ENCODE measurements around the gene IREB2. TPM values are rescaled to one million over a fixed set of nuclear protein-coding genes. Genes with fewer than 3 reads are reported as not detected.
A peak's percentile ranks its signal among the peaks of the same experiment; 100 is the strongest.

Gene IREB2
- total RNA-seq, 1 experiment from 2014 or later, result 89.5 TPM

DNA sequence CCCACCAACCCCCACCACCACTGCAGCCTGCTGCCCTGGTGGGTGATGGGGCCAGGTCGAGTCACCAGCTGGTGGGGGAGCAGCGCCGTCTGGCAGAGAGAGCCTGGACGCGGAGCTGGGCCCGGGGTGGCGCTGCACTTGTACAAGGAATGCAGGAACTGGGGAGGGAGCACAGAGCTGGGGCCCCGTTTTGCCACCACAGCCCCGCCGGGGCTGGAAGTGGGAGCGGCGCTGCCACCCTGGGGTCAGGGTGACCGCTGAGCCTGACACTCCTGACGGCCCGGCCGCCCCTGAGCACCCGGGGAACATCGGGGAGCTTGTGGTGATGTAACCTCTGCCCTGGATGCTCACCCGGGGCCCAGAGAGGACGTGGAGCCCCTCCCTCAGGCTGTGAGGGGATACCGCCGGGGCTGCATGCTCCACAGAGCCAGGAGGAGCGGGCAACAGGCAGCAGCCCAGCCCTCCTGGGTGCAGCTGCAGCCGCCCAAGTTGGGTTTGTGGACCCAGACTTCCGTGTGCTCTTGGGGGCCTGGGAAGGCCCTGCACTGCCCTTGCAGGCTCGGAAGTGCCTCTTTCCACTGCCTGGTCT is 32.6 kb upstream of the IREB2 start:
- H3K27me3 Mint-ChIP-seq (ENCODE audit: low read depth), result no peaks in the 10 kb centered on the region

DNA sequence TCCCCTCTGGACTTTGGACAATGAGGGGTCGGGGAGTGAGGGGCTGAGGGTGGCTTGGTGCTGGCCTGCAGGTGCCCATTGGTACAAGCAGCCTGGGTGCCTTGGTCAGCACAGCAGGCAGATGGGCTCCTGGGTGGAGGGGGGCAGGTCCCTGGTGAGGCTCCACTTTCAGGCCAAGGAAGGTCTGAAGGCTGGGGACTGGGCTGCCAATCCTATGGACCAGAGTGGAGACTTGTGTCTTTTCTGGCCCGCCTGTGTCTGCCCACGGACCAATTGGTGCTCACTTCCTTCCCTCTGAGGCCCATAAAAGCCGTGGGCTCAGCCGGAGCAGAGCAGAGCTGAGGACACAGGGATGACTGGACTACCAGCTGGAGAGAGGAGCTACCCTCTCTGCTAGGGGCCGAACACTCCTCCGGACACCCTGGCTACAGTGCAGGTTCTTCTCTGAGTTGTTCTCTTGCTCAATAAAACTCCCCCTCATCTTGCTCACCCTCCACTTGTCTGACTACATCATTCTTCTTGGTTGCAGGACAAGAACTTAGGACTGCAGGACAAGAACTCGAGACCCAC is 31.9 kb upstream of the IREB2 start:
- Mint-ChIP-seq H3K36me3 (no peaks in the 10 kb centered on the region), H3K27ac (no peak overlapping the region), H3K9me3 (no peaks in the 10 kb centered on the region), H3K27me3 (ENCODE audit: low read depth) (no peaks in the 10 kb centered on the region), H3K4me1 (0 out of 2 replicates have a peak, but pooled peaks cover 6% of the 10 kb centered on the region), H3K4me3 (no peak overlapping the region)
- ChIA-PET CTCF (interaction anchor here (0.8 to 4.7 kb wide), 7 partner anchors 9 to 90 kb away, joined by 3 to 25 read pairs (median 6); no protein-coding TSS in a partner anchor), POLR2A (interaction anchor here (0.8 kb wide), 1 partner anchor 14 kb away, joined by 3 read pairs; no protein-coding TSS in a partner anchor)
- ATAC-seq (no peak), DNase-seq (ENCODE audit: low spot score) (no peak)
- TF ChIP-seq RORB (CRISPR knock-in tag; IDR thresholded peaks at IDR 0.05), result no peak
- no peak for TF ChIP-seq HMGA2 (CRISPR knock-in tag; IDR thresholded peaks at IDR 0.05)
- no peak for TF ChIP-seq FOXK1 (CRISPR knock-in tag; IDR thresholded peaks at IDR 0.05)
- no peak for TF ChIP-seq ZNF121 (CRISPR knock-in tag; IDR thresholded peaks at IDR 0.05)

More for the DNA sequence above, 32.6 kb upstream of the IREB2 start:
- peak; percentile 79 for ATAC-seq
- Mint-ChIP-seq H3K36me3 (no peaks in the 10 kb centered on the region), H3K27ac (no peak overlapping the region), H3K4me3 (peak overlapping the region; percentile 25; the same call in 1 of the 2 replicates), H3K4me1 (0 out of 2 replicates have a peak, but pooled peaks cover 6% of the 10 kb centered on the region), H3K9me3 (no peaks in the 10 kb centered on the region)
- POLR2A ChIA-PET, result interaction anchor here (0.8 to 1.0 kb wide), 2 partner anchors 13 to 32 kb away, joined by 3 to 5 read pairs; partner anchors contain the start of gene IREB2
- TF ChIP-seq JUN (CRISPR knock-in tag; IDR thresholded peaks at IDR 0.05) (no peak), NR2C2 (CRISPR knock-in tag; IDR thresholded peaks at IDR 0.05) (no peak), ZNF138 (CRISPR knock-in tag; conservative IDR thresholded peaks at IDR 0.05) (0 out of 2 replicates have a peak, but pooled peaks have one; percentile 24), FOXJ3 (CRISPR knock-in tag; IDR thresholded peaks at IDR 0.05; ENCODE audit: borderline replicate concordance) (no peak), EMX1 (CRISPR knock-in tag; IDR thresholded peaks at IDR 0.05) (no peak), TEAD1 (CRISPR knock-in tag; IDR thresholded peaks at IDR 0.05) (no peak), ZNF671 (CRISPR knock-in tag; IDR thresholded peaks at IDR 0.05) (no peak), TCF7 (CRISPR knock-in tag; IDR thresholded peaks at IDR 0.05; ENCODE audit: low read depth) (no peak), ZBTB21 (CRISPR knock-in tag; IDR thresholded peaks at IDR 0.05; ENCODE audit: borderline replicate concordance) (no peak), NFE2L1 (CRISPR knock-in tag; IDR thresholded peaks at IDR 0.05) (no peak), ZNF263 (CRISPR knock-in tag; IDR thresholded peaks at IDR 0.05; ENCODE audit: low read depth) (0 out of 2 replicates have a peak, but pooled peaks have one; percentile 3), ZNF232 (CRISPR knock-in tag; IDR thresholded peaks at IDR 0.05) (no peak), FOXK1 (CRISPR knock-in tag; IDR thresholded peaks at IDR 0.05) (no peak), NR3C1 (CRISPR knock-in tag; conservative IDR thresholded peaks at IDR 0.05; ENCODE audit: low read depth) (no peak)
- TF ChIP-seq, protein P1, sequence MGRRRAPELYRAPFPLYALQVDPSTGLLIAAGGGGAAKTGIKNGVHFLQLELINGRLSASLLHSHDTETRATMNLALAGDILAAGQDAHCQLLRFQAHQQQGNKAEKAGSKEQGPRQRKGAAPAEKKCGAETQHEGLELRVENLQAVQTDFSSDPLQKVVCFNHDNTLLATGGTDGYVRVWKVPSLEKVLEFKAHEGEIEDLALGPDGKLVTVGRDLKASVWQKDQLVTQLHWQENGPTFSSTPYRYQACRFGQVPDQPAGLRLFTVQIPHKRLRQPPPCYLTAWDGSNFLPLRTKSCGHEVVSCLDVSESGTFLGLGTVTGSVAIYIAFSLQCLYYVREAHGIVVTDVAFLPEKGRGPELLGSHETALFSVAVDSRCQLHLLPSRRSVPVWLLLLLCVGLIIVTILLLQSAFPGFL (CRISPR knock-in tag; IDR thresholded peaks at IDR 0.05; ENCODE audit: borderline replicate concordance), result no peak
- TF ChIP-seq, protein P2, sequence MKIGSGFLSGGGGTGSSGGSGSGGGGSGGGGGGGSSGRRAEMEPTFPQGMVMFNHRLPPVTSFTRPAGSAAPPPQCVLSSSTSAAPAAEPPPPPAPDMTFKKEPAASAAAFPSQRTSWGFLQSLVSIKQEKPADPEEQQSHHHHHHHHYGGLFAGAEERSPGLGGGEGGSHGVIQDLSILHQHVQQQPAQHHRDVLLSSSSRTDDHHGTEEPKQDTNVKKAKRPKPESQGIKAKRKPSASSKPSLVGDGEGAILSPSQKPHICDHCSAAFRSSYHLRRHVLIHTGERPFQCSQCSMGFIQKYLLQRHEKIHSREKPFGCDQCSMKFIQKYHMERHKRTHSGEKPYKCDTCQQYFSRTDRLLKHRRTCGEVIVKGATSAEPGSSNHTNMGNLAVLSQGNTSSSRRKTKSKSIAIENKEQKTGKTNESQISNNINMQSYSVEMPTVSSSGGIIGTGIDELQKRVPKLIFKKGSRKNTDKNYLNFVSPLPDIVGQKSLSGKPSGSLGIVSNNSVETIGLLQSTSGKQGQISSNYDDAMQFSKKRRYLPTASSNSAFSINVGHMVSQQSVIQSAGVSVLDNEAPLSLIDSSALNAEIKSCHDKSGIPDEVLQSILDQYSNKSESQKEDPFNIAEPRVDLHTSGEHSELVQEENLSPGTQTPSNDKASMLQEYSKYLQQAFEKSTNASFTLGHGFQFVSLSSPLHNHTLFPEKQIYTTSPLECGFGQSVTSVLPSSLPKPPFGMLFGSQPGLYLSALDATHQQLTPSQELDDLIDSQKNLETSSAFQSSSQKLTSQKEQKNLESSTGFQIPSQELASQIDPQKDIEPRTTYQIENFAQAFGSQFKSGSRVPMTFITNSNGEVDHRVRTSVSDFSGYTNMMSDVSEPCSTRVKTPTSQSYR (CRISPR knock-in tag; IDR thresholded peaks at IDR 0.05), result no peak
- TF ChIP-seq, protein P3, sequence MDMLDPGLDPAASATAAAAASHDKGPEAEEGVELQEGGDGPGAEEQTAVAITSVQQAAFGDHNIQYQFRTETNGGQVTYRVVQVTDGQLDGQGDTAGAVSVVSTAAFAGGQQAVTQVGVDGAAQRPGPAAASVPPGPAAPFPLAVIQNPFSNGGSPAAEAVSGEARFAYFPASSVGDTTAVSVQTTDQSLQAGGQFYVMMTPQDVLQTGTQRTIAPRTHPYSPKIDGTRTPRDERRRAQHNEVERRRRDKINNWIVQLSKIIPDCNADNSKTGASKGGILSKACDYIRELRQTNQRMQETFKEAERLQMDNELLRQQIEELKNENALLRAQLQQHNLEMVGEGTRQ (CRISPR knock-in tag; IDR thresholded peaks at IDR 0.05), result no peak
- CTCF ChIA-PET, result interaction anchor here (0.8 to 2.4 kb wide), 9 partner anchors 9 to 89 kb away, joined by 3 to 13 read pairs (median 4); partner anchors contain the start of gene IREB2
- DNase-seq (ENCODE audit: low spot score), result peak; percentile 34

All from WTC11 (cell line).